GM20000 (cell line): ENCODE data around the gene AP1M1.

ENCODE experiments used
- DNase-seq: peaks from one replicate; pipeline ENCODE4 v3.0.0; 2012; ENCODE audit warnings: low spot score
- CTCF ChIP-seq: IDR thresholded peaks from 2 replicates; pipeline ENCODE4 v1.5.1; 2012; ENCODE audit warnings: mild to moderate bottlenecking, control low read depth; ENCODE audit errors: extremely low read depth, missing control alignments

The AP1M1 gene

GRCh38 chr19:16157601-16158000 is 40.1 kb upstream of the AP1M1 start:
- no peak for TF ChIP-seq CTCF
- no peak for DNase-seq

GRCh38 chr19:16159655-16160054 is 38.1 kb upstream of the AP1M1 start:
- no peak for DNase-seq
- no peak for TF ChIP-seq CTCF

GRCh38 chr19:16160445-16160942 is 37.2 kb upstream of the AP1M1 start:
- no peak for DNase-seq
- no peak for TF ChIP-seq CTCF

GRCh38 chr19:16160943-16161560 is 36.7 kb upstream of the AP1M1 start:
- TF ChIP-seq CTCF: no peak
- DNase-seq: no peak

GRCh38 chr19:16161840-16162239 is 35.9 kb upstream of the AP1M1 start:
- DNase-seq: no peak
- no peak for TF ChIP-seq CTCF

GRCh38 chr19:16164222-16164890 is 33.4 kb upstream of the AP1M1 start:
- no peak for TF ChIP-seq CTCF

GRCh38 chr19:16166417-16166816 is 31.3 kb upstream of the AP1M1 start:
- no peak for TF ChIP-seq CTCF
- DNase-seq: no peak

More at GRCh38 chr19:16164222-16164890, 33.4 kb upstream of the AP1M1 start:
- no peak for DNase-seq
